DND-41 (cell line): ENCODE data around the gene RASGEF1C.

Experiments used
- ATAC-seq: fragments of 200-7000 bp; cut with Tn5 transposase; 3 replicates; pipeline ENCODE4 v1.9.1; 2021; ENCODE audit warnings: low read depth; ENCODE audit not compliant: insufficient read depth
- DNase-seq: peaks from one replicate; pipeline ENCODE4 v3.0.0-alpha.2; 2020
- H2AFZ ChIP-seq: 2 replicates; pipeline ENCODE4 v1.6.0; 2012; ENCODE audit warnings: low read depth, low read length
- H3K27ac ChIP-seq: 2 replicates; pipeline ENCODE4 v1.5.1; 2012; ENCODE audit warnings: low read length, inconsistent platforms
- H3K27me3 ChIP-seq: fragments of 200-600 bp; sonication (generic); 2 replicates; pipeline ENCODE4 v1.6.0; 2012; ENCODE audit warnings: low read length, mild to moderate bottlenecking, inconsistent platforms; ENCODE audit not compliant: insufficient read depth, poor library complexity
- H3K36me3 ChIP-seq: 2 replicates; pipeline ENCODE4 v1.5.1; 2012; ENCODE audit warnings: low read length, inconsistent platforms; ENCODE audit not compliant: insufficient read depth
- H3K4me1 ChIP-seq: 2 replicates; pipeline ENCODE4 v1.5.1; 2012; ENCODE audit warnings: mild to moderate bottlenecking, low read length; ENCODE audit not compliant: insufficient read depth
- H3K4me2 ChIP-seq: 2 replicates; pipeline ENCODE4 v1.6.0; 2012; ENCODE audit warnings: mild to moderate bottlenecking, moderate library complexity, low read length, inconsistent platforms; ENCODE audit not compliant: insufficient read depth
- H3K4me3 ChIP-seq, 2 experiments: fragments of 200-600 bp in 1 of 2; shearing (Covaris generic) in 1 of 2; 2 replicates each; pipeline ENCODE4 v1.5.1; 2012 to 2016; ENCODE audit warnings: inconsistent platforms in 2 of 2, low read length in 2 of 2, mild to moderate bottlenecking in 2 of 2, low read depth in 1 of 2, moderate library complexity in 1 of 2
- H3K79me2 ChIP-seq: 2 replicates; pipeline ENCODE4 v1.6.0; 2012; ENCODE audit warnings: low read length, inconsistent platforms; ENCODE audit not compliant: insufficient read depth
- H3K9ac ChIP-seq: 2 replicates; pipeline ENCODE4 v1.6.0; 2012; ENCODE audit warnings: low read depth, mild to moderate bottlenecking, inconsistent platforms, low read length, moderate library complexity
- H3K9me3 ChIP-seq: 2 replicates; pipeline ENCODE4 v1.5.1; 2012; ENCODE audit warnings: low read length, moderate library complexity, mild to moderate bottlenecking, inconsistent platforms; ENCODE audit not compliant: insufficient read depth, severe bottlenecking
- H4K20me1 ChIP-seq: 2 replicates; pipeline ENCODE4 v1.6.0; 2012; ENCODE audit warnings: low read length; ENCODE audit not compliant: insufficient read depth
- EZH2 ChIP-seq: IDR thresholded peaks from 3 replicates; pipeline ENCODE4 v1.6.1; 2012; ENCODE audit warnings: borderline replicate concordance, low read depth, mild to moderate bottlenecking, moderate library complexity, low read length, inconsistent platforms; ENCODE audit not compliant: severe bottlenecking
- TF ChIP-seq, protein P1 (sequence below): IDR thresholded peaks from 2 replicates; pipeline ENCODE4 v1.5.1; 2012; ENCODE audit warnings: borderline replicate concordance, low read length, moderate library complexity, mild to moderate bottlenecking; ENCODE audit not compliant: poor library complexity, severe bottlenecking; ENCODE audit errors: extremely low read depth

The RASGEF1C gene

DNA sequence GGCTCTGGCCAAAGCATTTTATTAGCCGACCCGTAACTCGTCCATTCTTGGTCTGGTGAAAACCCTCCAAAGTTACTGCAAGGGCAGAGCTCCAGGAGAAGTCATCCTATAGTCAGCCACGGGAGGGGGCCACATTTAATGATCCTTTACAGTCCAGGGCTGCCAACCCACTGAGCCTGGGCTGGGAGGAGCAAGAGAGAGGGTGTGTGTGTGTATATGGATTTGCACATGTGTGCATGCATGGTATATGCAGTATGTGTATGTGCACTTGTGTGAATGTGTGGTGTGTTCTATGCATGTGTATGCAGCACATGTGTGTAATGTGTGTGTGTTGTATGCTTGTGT, 4.2 kb upstream of the RASGEF1C start:
- H2AFZ ChIP-seq = no peak overlapping the region
- ATAC-seq = no peak
- H3K27ac ChIP-seq = no peak overlapping the region
- H3K4me1 ChIP-seq = no peaks in the 10 kb centered on the region
- no peaks in the 10 kb centered on the region for H3K27me3 ChIP-seq
- no peaks in the 10 kb centered on the region for H3K9me3 ChIP-seq
- peaks cover 7% of the 10 kb centered on the region for H4K20me1 ChIP-seq
- no peak overlapping the region for H3K4me2 ChIP-seq
- DNase-seq = no peak
- no peak overlapping the region for H3K4me3 ChIP-seq
- TF ChIP-seq EZH2 = no peak
- TF ChIP-seq, protein P1, sequence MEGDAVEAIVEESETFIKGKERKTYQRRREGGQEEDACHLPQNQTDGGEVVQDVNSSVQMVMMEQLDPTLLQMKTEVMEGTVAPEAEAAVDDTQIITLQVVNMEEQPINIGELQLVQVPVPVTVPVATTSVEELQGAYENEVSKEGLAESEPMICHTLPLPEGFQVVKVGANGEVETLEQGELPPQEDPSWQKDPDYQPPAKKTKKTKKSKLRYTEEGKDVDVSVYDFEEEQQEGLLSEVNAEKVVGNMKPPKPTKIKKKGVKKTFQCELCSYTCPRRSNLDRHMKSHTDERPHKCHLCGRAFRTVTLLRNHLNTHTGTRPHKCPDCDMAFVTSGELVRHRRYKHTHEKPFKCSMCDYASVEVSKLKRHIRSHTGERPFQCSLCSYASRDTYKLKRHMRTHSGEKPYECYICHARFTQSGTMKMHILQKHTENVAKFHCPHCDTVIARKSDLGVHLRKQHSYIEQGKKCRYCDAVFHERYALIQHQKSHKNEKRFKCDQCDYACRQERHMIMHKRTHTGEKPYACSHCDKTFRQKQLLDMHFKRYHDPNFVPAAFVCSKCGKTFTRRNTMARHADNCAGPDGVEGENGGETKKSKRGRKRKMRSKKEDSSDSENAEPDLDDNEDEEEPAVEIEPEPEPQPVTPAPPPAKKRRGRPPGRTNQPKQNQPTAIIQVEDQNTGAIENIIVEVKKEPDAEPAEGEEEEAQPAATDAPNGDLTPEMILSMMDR = no peak
- no peak overlapping the region for H3K9ac ChIP-seq
- H3K79me2 ChIP-seq = no peaks in the 10 kb centered on the region
- H3K36me3 ChIP-seq = no peaks in the 10 kb centered on the region

DNA sequence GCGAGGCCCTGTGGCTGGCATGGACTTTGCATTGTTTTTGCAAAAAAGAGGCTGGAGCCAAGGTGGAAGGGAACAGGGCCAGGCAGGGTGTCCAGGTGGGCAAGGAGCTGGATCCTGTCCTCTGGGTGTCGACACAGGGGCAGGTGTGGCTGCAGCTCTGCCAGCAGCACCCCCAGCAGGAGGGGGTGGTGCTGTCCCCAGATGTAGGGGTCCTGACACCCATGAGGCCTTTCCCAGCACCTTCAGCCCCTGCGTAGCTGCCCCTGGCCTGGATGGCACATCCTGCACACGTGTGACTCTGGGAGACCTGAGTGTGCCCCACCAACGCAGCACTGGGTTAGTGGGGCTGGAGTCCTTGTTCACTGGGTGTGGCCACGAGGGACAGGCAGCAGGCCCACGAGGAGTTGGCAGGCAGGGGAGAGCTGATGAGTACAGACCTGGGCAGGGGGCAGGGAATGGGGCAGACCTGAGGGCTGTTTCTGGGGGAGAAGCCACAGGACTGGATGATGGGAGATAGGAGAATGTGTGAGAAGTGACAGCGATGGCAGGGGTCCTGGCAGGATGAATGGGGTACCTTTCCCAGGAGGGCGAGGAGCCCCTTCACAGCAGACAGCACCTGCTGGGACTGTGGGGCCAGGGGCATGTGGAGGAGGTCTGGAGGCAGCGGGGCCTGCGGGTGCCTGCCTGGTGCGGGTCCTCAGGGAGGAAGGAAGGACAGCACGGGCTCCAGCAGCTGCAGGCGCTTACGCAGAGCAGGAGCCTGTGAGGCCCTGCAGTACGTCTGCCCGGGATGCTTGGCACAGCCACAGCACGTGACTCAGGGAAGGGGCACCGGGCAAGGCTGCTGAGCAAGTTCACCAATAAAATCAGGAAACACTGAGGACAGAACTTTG, 3.6 kb upstream of the RASGEF1C start:
- Histone ChIP-seq H3K36me3 (no peaks in the 10 kb centered on the region), H3K27ac (no peak overlapping the region), H3K4me1 (no peaks in the 10 kb centered on the region), H3K4me3 (no peak overlapping the region), H3K9me3 (no peaks in the 10 kb centered on the region), H3K9ac (no peak overlapping the region), H3K4me2 (no peak overlapping the region), H2AFZ (no peak overlapping the region), H3K79me2 (no peaks in the 10 kb centered on the region), H3K27me3 (no peaks in the 10 kb centered on the region), H4K20me1 (peaks cover 7% of the 10 kb centered on the region)
- DNase-seq (no peak), ATAC-seq (no peak)
- TF ChIP-seq, protein P1 = no peak
- no peak for TF ChIP-seq EZH2

DNA sequence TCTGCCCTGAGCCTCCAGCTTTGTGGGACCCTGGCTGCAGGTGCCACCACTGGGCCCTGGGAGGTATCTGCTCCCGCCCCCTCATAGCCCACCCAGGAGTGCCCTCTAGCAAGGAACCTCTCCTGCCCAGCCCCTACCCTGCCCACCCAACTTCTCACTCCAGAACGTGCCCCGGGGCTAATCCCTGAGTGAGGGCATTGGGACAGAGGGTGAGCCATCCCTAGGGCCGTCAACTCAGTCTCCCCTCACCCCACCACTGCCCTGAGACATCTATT, 2.7 kb upstream of the RASGEF1C start:
- no peaks in the 10 kb centered on the region for H3K36me3 ChIP-seq
- no peaks in the 10 kb centered on the region for H3K79me2 ChIP-seq
- no peak overlapping the region for H3K4me2 ChIP-seq
- H3K9me3 ChIP-seq = no peaks in the 10 kb centered on the region
- no peaks in the 10 kb centered on the region for H3K27me3 ChIP-seq
- H3K4me3 ChIP-seq = no peak overlapping the region
- no peak overlapping the region for H3K27ac ChIP-seq
- ATAC-seq (no peak), DNase-seq (no peak)
- no peak overlapping the region for H3K9ac ChIP-seq
- H3K4me1 ChIP-seq = no peaks in the 10 kb centered on the region
- H2AFZ ChIP-seq = no peak overlapping the region
- peaks cover 7% of the 10 kb centered on the region for H4K20me1 ChIP-seq
- TF ChIP-seq EZH2 = no peak
- TF ChIP-seq, protein P1 = no peak
